Neutrophil (primary cell): ENCODE data around the gene SH3GL1.

Experiments used
- H3K27ac ChIP-seq: fragments of 200-600 bp; sonication (generic); 2 replicates; pipeline ENCODE4 v1.5.1; 2016; ENCODE audit warnings: mild to moderate bottlenecking, moderate library complexity
- H3K27me3 ChIP-seq: fragments of 200-600 bp; sonication (generic); 2 replicates; pipeline ENCODE4 v1.6.0; 2016; ENCODE audit warnings: mild to moderate bottlenecking
- H3K36me3 ChIP-seq: fragments of 200-600 bp; sonication (generic); 2 replicates; pipeline ENCODE4 v1.5.1; 2017
- H3K4me1 ChIP-seq, 2 experiments: fragments of 200-600 bp in 1 of 2; sonication (generic) in 1 of 2; 1 replicate in 1 of 2; 2 replicates in 1 of 2; pipeline versions ENCODE4 v1.5.1 to v1.6.1; 2013 to 2016; ENCODE audit warnings: low read depth in 1 of 2, low read length in 1 of 2, mild to moderate bottlenecking in 1 of 2, moderate library complexity in 1 of 2; ENCODE audit not compliant: control insufficient read depth in 1 of 2, insufficient read depth in 1 of 2
- H3K4me3 ChIP-seq, 2 experiments: fragments of 200-600 bp in 1 of 2; sonication (generic) in 1 of 2; 1 replicate in 1 of 2; 2 replicates in 1 of 2; pipeline ENCODE4 v1.5.1; 2013 to 2016; ENCODE audit warnings: low read depth in 1 of 2, low read length in 1 of 2, mild to moderate bottlenecking in 1 of 2, moderate library complexity in 1 of 2
- H3K9me3 ChIP-seq: fragments of 200-600 bp; sonication (generic); 2 replicates; pipeline ENCODE4 v1.5.1; 2016
- CTCF ChIP-seq: fragments of 200-600 bp; sonication (generic); IDR thresholded peaks from 2 replicates; pipeline ENCODE4 v1.5.1; 2016; ENCODE audit warnings: antibody characterized with exemption

The SH3GL1 gene

GRCh38 chr19:4414144-4414799, 13.9 kb upstream of the SH3GL1 start:
- Histone ChIP-seq H3K9me3 (no peaks in the 10 kb centered on the region), H3K4me1 (no peaks in the 10 kb centered on the region), H3K27ac (no peak overlapping the region), H3K36me3 (peaks cover 28% of the 10 kb centered on the region), H3K27me3 (no peaks in the 10 kb centered on the region), H3K4me3 (no peak overlapping the region)
- TF ChIP-seq CTCF: no peak

GRCh38 chr19:4413588-4413987, 13.2 kb upstream of the SH3GL1 start:
- no peak overlapping the region for H3K4me3 ChIP-seq
- H3K9me3 ChIP-seq: no peaks in the 10 kb centered on the region
- TF ChIP-seq CTCF: no peak
- H3K27me3 ChIP-seq: no peaks in the 10 kb centered on the region
- no peak overlapping the region for H3K27ac ChIP-seq
- H3K36me3 ChIP-seq: peaks cover 35% of the 10 kb centered on the region
- no peaks in the 10 kb centered on the region for H3K4me1 ChIP-seq

GRCh38 chr19:4409123-4409933, 9.0 kb upstream of the SH3GL1 start:
- H3K27ac ChIP-seq: no peak overlapping the region
- peaks cover 27% of the 10 kb centered on the region for H3K36me3 ChIP-seq

GRCh38 chr19:4406626-4407025, 6.3 kb upstream of the SH3GL1 start:
- Histone ChIP-seq H3K27me3 (no peaks in the 10 kb centered on the region), H3K4me3 (no peak overlapping the region), H3K36me3 (peaks cover 18% of the 10 kb centered on the region), H3K9me3 (no peaks in the 10 kb centered on the region), H3K4me1 (peaks cover 12 to 13% of the 10 kb centered on the region in 2 experiments), H3K27ac (no peak overlapping the region)
- TF ChIP-seq CTCF: no peak

More at GRCh38 chr19:4409123-4409933, 9.0 kb upstream of the SH3GL1 start:
- Histone ChIP-seq H3K27me3 (no peaks in the 10 kb centered on the region), H3K4me1 (no peaks in the 10 kb centered on the region), H3K4me3 (no peak overlapping the region), H3K9me3 (no peaks in the 10 kb centered on the region)
- TF ChIP-seq CTCF: no peak

- TF ChIP-seq CTCF: no peak
- Histone ChIP-seq H3K27ac (no peak overlapping the region), H3K27me3 (no peaks in the 10 kb centered on the region), H3K9me3 (no peaks in the 10 kb centered on the region), H3K4me3 (no peak overlapping the region), H3K4me1 (peaks cover 18 to 19% of the 10 kb centered on the region in 2 experiments), H3K36me3 (peaks cover 18% of the 10 kb centered on the region)
These were observed 5.6 kb upstream of the SH3GL1 start for GRCh38 chr19:4405977-4406376.
